ENCODE data around the gene NUP35.

- TF ChIP-seq RAD21 (conservative IDR thresholded peaks at IDR 0.05) (no peak), POLR2AphosphoS5 (IDR thresholded peaks at IDR 0.05) (no peak), EP300 (conservative IDR thresholded peaks at IDR 0.05; ENCODE audit: poor library complexity, severe bottlenecking) (no peak), REST (IDR thresholded peaks at IDR 0.05; ENCODE audit: borderline replicate concordance) (no peak), CTCF (IDR thresholded peaks at IDR 0.05; ENCODE audit: poor library complexity, severe bottlenecking) (no peak), MXI1 (conservative IDR thresholded peaks at IDR 0.05; ENCODE audit: poor library complexity, severe bottlenecking) (no peak), SMC3 (conservative IDR thresholded peaks at IDR 0.05; ENCODE audit: poor library complexity) (no peak), EZH2 (IDR thresholded peaks at IDR 0.05; ENCODE audit: borderline replicate concordance, insufficient read depth, low read length, poor library complexity, severe bottlenecking) (no peak), TAF1 (IDR thresholded peaks at IDR 0.05; ENCODE audit: low read depth) (no peak)
Observed at GRCh38 chr2:183195397-183195796, 71.2 kb downstream of the NUP35 start.
